ENCODE results near the gene SENP5.

Gene SENP5

DNA sequence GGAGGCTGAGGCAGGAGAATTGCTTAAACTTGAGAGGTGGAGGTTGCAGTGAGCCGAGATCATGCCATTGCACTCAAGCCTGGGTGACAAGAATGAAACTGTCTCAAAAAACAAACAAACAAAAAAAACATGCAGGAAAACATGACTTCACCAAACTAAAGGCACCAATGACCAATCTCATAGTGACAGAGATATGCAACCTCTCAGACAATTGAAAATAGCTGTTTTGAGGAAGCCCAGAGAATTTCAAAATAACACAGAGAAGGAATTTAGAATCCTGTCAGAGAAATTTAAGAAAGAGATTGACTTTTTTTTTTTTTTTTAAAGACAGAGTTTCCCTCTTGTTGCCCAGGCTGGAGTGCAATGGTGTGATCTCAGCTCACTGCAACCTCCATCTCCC is 48.5 kb downstream of the SENP5 start:
- no peaks in the 10 kb centered on the region for H3K4me1 ChIP-seq (ENCODE audit: control insufficient read depth, insufficient read depth, low read length)
- no peaks in the 10 kb centered on the region for H3K27me3 ChIP-seq (ENCODE audit: control insufficient read depth, insufficient read depth, low read length, poor library complexity, severe bottlenecking)
- H3K9me3 ChIP-seq (ENCODE audit: control insufficient read depth, low read length), result no peaks in the 10 kb centered on the region
- 94 to 100% methylated on average over 1 of the region's 1 CpG for WGBS, 2 experiments
- no peak overlapping the region for H3K4me3 ChIP-seq (ENCODE audit: insufficient read depth, low read depth, low read length)
- no peak overlapping the region for H3K27ac ChIP-seq (ENCODE audit: insufficient read depth, low read depth, low read length, poor library complexity, severe bottlenecking)
- H3K36me3 ChIP-seq (ENCODE audit: control insufficient read depth, insufficient read depth, low read length), result peaks cover 12% of the 10 kb centered on the region

GRCh38 chr3:196916995-196917394 is 49.3 kb downstream of the SENP5 start:
- Histone ChIP-seq H3K27me3 (ENCODE audit: control insufficient read depth, insufficient read depth, low read length, poor library complexity, severe bottlenecking) (no peaks in the 10 kb centered on the region), H3K36me3 (ENCODE audit: control insufficient read depth, insufficient read depth, low read length) (peaks cover 12% of the 10 kb centered on the region)
- WGBS, 2 experiments, result 91 to 92% methylated on average over 3 of the region's 3 CpGs

DNA sequence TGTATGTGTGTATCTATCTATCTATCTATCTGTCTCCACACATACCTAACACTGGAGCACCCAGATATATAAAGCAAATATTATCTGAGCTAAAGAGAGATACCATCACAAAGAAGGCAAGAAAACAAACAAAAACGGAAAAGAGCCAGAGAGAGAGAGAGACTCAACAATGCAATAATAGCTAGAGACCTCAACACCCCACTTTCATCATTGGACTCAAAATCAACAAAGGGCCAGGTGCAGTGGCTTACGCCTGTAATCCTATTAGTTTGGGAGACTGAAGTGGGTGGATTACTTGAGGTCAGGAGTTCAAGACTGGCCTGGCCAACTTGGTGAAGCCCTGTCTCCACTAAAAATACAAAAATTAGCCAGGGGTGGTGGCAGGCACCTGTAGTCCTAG is 51.2 kb downstream of the SENP5 start:
- H3K4me1 ChIP-seq (ENCODE audit: control insufficient read depth, insufficient read depth, low read length), result no peaks in the 10 kb centered on the region
- peaks cover 12% of the 10 kb centered on the region for H3K36me3 ChIP-seq (ENCODE audit: control insufficient read depth, insufficient read depth, low read length)
- 86 to 89% methylated on average over 2 of the region's 2 CpGs for WGBS, 2 experiments
- H3K27me3 ChIP-seq (ENCODE audit: control insufficient read depth, insufficient read depth, low read length, poor library complexity, severe bottlenecking), result no peaks in the 10 kb centered on the region
- H3K4me3 ChIP-seq (ENCODE audit: insufficient read depth, low read depth, low read length), result no peak overlapping the region
- no peaks in the 10 kb centered on the region for H3K9me3 ChIP-seq (ENCODE audit: control insufficient read depth, low read length)
- H3K27ac ChIP-seq (ENCODE audit: insufficient read depth, low read depth, low read length, poor library complexity, severe bottlenecking), result no peak overlapping the region

More at GRCh38 chr3:196916995-196917394, 49.3 kb downstream of the SENP5 start:
- no peaks in the 10 kb centered on the region for H3K9me3 ChIP-seq (ENCODE audit: control insufficient read depth, low read length)
- H3K4me1 ChIP-seq (ENCODE audit: control insufficient read depth, insufficient read depth, low read length), result no peaks in the 10 kb centered on the region
- H3K4me3 ChIP-seq (ENCODE audit: insufficient read depth, low read depth, low read length), result no peak overlapping the region
- H3K27ac ChIP-seq (ENCODE audit: insufficient read depth, low read depth, low read length, poor library complexity, severe bottlenecking), result no peak overlapping the region

- 94 to 95% methylated on average over 2 of the region's 2 CpGs for WGBS, 2 experiments
- no peaks in the 10 kb centered on the region for H3K4me1 ChIP-seq (ENCODE audit: control insufficient read depth, insufficient read depth, low read length)
- no peak overlapping the region for H3K27ac ChIP-seq (ENCODE audit: insufficient read depth, low read depth, low read length, poor library complexity, severe bottlenecking)
- no peak overlapping the region for H3K4me3 ChIP-seq (ENCODE audit: insufficient read depth, low read depth, low read length)
- peaks cover under 1% of the 10 kb centered on the region for H3K36me3 ChIP-seq (ENCODE audit: control insufficient read depth, insufficient read depth, low read length)
- H3K27me3 ChIP-seq (ENCODE audit: control insufficient read depth, insufficient read depth, low read length, poor library complexity, severe bottlenecking), result no peaks in the 10 kb centered on the region
- no peaks in the 10 kb centered on the region for H3K9me3 ChIP-seq (ENCODE audit: control insufficient read depth, low read length)
Measured at GRCh38 chr3:196920733-196921132, 53.0 kb downstream of the SENP5 start.

DNA sequence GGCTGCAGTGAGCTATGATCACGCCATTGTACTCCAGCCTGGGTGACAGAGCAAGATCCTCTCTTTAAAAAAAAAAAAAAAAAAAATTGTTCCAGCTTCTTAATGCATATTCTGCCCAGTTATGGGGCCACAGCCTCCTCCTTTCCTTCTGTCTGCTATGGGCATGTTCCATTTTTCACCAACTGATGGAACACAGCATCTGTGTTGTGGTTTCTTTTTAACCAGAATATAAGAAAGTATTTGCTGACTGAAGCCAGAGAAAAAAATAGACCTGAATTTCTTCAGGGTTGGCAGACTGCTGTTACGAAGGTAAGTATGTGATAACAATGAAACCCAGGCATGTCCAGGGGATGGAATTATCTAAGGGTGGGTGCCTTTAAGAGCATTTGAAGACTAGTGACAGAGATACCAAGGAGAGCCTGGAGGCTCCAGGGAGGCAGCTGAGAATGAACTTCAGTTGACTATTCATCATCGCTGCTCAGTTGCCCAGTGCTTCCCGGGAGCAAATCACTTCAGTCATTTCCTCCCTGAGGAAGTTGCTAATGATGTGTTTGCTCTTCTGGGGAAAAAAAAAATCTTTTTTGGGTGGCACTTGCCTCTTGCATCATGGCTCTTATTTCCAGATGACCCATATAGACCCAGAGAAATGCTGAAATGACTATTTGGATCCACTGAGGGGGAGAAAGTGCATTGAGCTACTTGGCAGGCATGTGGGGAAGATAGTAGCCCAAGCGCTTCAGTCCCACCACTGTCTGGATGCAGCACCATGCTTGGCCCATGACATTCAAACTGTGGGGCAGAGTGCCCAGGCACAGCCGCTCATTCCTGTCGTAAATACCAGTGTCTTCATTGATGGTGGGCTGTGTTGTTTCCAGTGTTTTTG is 60.1 kb downstream of the SENP5 start:
- no peak overlapping the region for H3K4me3 ChIP-seq (ENCODE audit: insufficient read depth, low read depth, low read length)
- no peaks in the 10 kb centered on the region for H3K4me1 ChIP-seq (ENCODE audit: control insufficient read depth, insufficient read depth, low read length)
- H3K9me3 ChIP-seq (ENCODE audit: control insufficient read depth, low read length), result no peaks in the 10 kb centered on the region
- peaks cover 11% of the 10 kb centered on the region for H3K36me3 ChIP-seq (ENCODE audit: control insufficient read depth, insufficient read depth, low read length)
- no peaks in the 10 kb centered on the region for H3K27me3 ChIP-seq (ENCODE audit: control insufficient read depth, insufficient read depth, low read length, poor library complexity, severe bottlenecking)
- H3K27ac ChIP-seq (ENCODE audit: insufficient read depth, low read depth, low read length, poor library complexity, severe bottlenecking), result no peak overlapping the region
- WGBS, 2 experiments, result 92 to 95% methylated on average over 7 of the region's 7 CpGs

DNA sequence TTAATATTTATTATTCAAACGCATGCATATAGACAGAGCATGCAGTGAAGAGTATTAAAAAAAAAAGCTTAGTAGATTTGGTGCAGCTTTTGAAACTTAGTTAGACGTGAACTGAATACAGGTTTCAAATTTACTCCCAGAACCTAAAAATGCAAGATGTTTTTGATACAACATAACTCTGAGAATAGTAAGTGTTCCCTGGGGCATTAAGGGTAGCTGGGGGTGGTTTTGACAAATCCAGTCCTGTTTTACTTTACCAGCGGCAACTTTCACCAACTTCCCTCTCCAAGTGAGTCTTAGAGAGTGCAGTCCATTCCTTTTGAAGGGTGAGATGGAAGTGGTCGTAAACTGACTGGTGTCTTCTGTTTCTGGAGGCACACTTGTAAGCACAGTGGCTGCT is 63.4 kb downstream of the SENP5 start:
- H3K9me3 ChIP-seq (ENCODE audit: control insufficient read depth, low read length), result no peaks in the 10 kb centered on the region
- no peak overlapping the region for H3K4me3 ChIP-seq (ENCODE audit: insufficient read depth, low read depth, low read length)
- peaks cover 21% of the 10 kb centered on the region for H3K36me3 ChIP-seq (ENCODE audit: control insufficient read depth, insufficient read depth, low read length)
- 96 to 99% methylated on average over 3 of the region's 4 CpGs for WGBS, 2 experiments
- no peak overlapping the region for H3K27ac ChIP-seq (ENCODE audit: insufficient read depth, low read depth, low read length, poor library complexity, severe bottlenecking)
- H3K27me3 ChIP-seq (ENCODE audit: control insufficient read depth, insufficient read depth, low read length, poor library complexity, severe bottlenecking), result no peaks in the 10 kb centered on the region
- H3K4me1 ChIP-seq (ENCODE audit: control insufficient read depth, insufficient read depth, low read length), result no peaks in the 10 kb centered on the region

- H3K27ac ChIP-seq (ENCODE audit: insufficient read depth, low read depth, low read length, poor library complexity, severe bottlenecking), result no peak overlapping the region
- H3K36me3 ChIP-seq (ENCODE audit: control insufficient read depth, insufficient read depth, low read length), result peaks cover 29% of the 10 kb centered on the region
- no peaks in the 10 kb centered on the region for H3K4me1 ChIP-seq (ENCODE audit: control insufficient read depth, insufficient read depth, low read length)
- H3K9me3 ChIP-seq (ENCODE audit: control insufficient read depth, low read length), result no peaks in the 10 kb centered on the region
- 93 to 95% methylated on average over 12 of the region's 12 CpGs for WGBS, 2 experiments
- no peaks in the 10 kb centered on the region for H3K27me3 ChIP-seq (ENCODE audit: control insufficient read depth, insufficient read depth, low read length, poor library complexity, severe bottlenecking)
- H3K4me3 ChIP-seq (ENCODE audit: insufficient read depth, low read depth, low read length), result no peak overlapping the region
Measured at GRCh38 chr3:196931828-196932587, 64.3 kb downstream of the SENP5 start.

- H3K4me1 ChIP-seq (ENCODE audit: control insufficient read depth, insufficient read depth, low read length), result no peaks in the 10 kb centered on the region
- no peaks in the 10 kb centered on the region for H3K27me3 ChIP-seq (ENCODE audit: control insufficient read depth, insufficient read depth, low read length, poor library complexity, severe bottlenecking)
- peaks cover 35% of the 10 kb centered on the region for H3K36me3 ChIP-seq (ENCODE audit: control insufficient read depth, insufficient read depth, low read length)
- no peaks in the 10 kb centered on the region for H3K9me3 ChIP-seq (ENCODE audit: control insufficient read depth, low read length)
- no peak overlapping the region for H3K27ac ChIP-seq (ENCODE audit: insufficient read depth, low read depth, low read length, poor library complexity, severe bottlenecking)
- H3K4me3 ChIP-seq (ENCODE audit: insufficient read depth, low read depth, low read length), result no peak overlapping the region
- 95 to 97% methylated on average over 2 to 3 of the region's 3 CpGs for WGBS, 2 experiments
Measured at GRCh38 chr3:196932600-196932999, 64.9 kb downstream of the SENP5 start.

GRCh38 chr3:196936288-196936687 is 68.6 kb downstream of the SENP5 start:
- Histone ChIP-seq H3K27ac (ENCODE audit: insufficient read depth, low read depth, low read length, poor library complexity, severe bottlenecking) (no peak overlapping the region), H3K4me1 (ENCODE audit: control insufficient read depth, insufficient read depth, low read length) (peaks cover 3% of the 10 kb centered on the region), H3K27me3 (ENCODE audit: control insufficient read depth, insufficient read depth, low read length, poor library complexity, severe bottlenecking) (no peaks in the 10 kb centered on the region), H3K4me3 (ENCODE audit: insufficient read depth, low read depth, low read length) (no peak overlapping the region), H3K9me3 (ENCODE audit: control insufficient read depth, low read length) (no peaks in the 10 kb centered on the region), H3K36me3 (ENCODE audit: control insufficient read depth, insufficient read depth, low read length) (peaks cover 46% of the 10 kb centered on the region)
- 92 to 96% methylated on average over 3 of the region's 3 CpGs for WGBS, 2 experiments

DNA sequence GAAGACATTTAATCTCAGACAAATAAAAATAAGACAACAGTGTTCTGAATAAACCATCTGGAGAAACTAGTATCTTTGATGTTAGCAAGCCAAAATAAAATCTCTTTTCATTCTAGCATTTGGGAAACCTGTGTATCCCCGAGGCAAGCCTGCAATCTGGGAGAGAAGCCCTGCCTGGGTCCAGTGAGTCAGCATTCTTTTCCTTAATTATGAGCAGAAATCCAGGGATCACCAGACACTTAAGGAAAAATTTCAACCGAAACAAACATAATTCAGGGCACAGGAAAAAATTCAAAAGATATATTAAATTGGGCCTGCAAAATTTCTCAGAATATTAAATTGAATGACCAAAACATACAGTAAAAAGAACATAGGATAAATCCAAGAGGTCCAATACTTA is 70.4 kb downstream of the SENP5 start:
- Histone ChIP-seq H3K27ac (ENCODE audit: insufficient read depth, low read depth, low read length, poor library complexity, severe bottlenecking) (no peak overlapping the region), H3K27me3 (ENCODE audit: control insufficient read depth, insufficient read depth, low read length, poor library complexity, severe bottlenecking) (no peaks in the 10 kb centered on the region), H3K36me3 (ENCODE audit: control insufficient read depth, insufficient read depth, low read length) (peaks cover 41% of the 10 kb centered on the region), H3K4me3 (ENCODE audit: insufficient read depth, low read depth, low read length) (no peak overlapping the region), H3K4me1 (ENCODE audit: control insufficient read depth, insufficient read depth, low read length) (peaks cover 3% of the 10 kb centered on the region), H3K9me3 (ENCODE audit: control insufficient read depth, low read length) (no peaks in the 10 kb centered on the region)
- 89 to 95% methylated on average over 2 of the region's 2 CpGs for WGBS, 2 experiments

All from ectodermal cell (in vitro differentiated cells).